Measurements from ENCODE around the gene PDP2.

DNA sequence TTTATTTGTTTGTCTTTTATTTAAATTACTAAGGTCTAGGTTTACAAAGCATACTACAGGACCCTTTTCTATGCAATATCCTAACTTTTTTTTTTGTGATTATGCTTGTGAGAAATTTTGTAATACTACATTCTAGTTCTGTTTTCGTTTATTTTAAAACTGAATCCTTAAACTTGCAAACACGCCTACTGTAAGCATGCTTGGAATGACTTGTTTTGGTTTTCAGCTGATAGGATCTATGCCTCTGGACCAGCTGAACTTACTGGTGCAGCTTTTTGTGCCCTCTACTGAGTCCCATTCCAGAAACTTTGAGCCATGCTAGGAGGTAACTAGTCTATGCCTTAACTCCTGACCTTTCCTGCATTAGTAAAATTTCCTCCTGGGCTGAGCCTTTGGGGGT is 6.0 kb downstream of the PDP2 start:
- TF ChIP-seq, protein P1, sequence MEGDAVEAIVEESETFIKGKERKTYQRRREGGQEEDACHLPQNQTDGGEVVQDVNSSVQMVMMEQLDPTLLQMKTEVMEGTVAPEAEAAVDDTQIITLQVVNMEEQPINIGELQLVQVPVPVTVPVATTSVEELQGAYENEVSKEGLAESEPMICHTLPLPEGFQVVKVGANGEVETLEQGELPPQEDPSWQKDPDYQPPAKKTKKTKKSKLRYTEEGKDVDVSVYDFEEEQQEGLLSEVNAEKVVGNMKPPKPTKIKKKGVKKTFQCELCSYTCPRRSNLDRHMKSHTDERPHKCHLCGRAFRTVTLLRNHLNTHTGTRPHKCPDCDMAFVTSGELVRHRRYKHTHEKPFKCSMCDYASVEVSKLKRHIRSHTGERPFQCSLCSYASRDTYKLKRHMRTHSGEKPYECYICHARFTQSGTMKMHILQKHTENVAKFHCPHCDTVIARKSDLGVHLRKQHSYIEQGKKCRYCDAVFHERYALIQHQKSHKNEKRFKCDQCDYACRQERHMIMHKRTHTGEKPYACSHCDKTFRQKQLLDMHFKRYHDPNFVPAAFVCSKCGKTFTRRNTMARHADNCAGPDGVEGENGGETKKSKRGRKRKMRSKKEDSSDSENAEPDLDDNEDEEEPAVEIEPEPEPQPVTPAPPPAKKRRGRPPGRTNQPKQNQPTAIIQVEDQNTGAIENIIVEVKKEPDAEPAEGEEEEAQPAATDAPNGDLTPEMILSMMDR (IDR thresholded peaks at IDR 0.05 in 2 of 3, conservative IDR thresholded peaks at IDR 0.05 in 1 of 3; ENCODE audit: insufficient read depth in 2 of 3, low read depth in 1 of 3, low read length in 3 of 3) = no peak
- no peak for TF ChIP-seq NFRKB (IDR thresholded peaks at IDR 0.05; ENCODE audit: low read depth)
- TF ChIP-seq PHB (CRISPR knock-in tag; IDR thresholded peaks at IDR 0.05) = no peak
- no peak for TF ChIP-seq CBX1 (IDR thresholded peaks at IDR 0.05; ENCODE audit: low read depth)

Data from K562 (cell line).